Astrocyte (in vitro differentiated cells and primary cell): Measurements from ENCODE around the gene UCN3.

Source experiments
- EZH2 ChIP-seq: IDR thresholded peaks from 2 replicates; pipeline ENCODE4 v1.6.1; 2012; ENCODE audit warnings: mild to moderate bottlenecking, low read length, inconsistent platforms; ENCODE audit not compliant: insufficient read depth
- TF ChIP-seq, protein P1 (sequence below): IDR thresholded peaks from 2 replicates; pipeline ENCODE4 v1.5.1; 2011; ENCODE audit warnings: low read depth, mild to moderate bottlenecking, inconsistent platforms, low read length, moderate library complexity; ENCODE audit not compliant: insufficient read depth

GRCh38 chr10:5319863-5320262, 44.9 kb upstream of the UCN3 start:
- TF ChIP-seq, protein P1, sequence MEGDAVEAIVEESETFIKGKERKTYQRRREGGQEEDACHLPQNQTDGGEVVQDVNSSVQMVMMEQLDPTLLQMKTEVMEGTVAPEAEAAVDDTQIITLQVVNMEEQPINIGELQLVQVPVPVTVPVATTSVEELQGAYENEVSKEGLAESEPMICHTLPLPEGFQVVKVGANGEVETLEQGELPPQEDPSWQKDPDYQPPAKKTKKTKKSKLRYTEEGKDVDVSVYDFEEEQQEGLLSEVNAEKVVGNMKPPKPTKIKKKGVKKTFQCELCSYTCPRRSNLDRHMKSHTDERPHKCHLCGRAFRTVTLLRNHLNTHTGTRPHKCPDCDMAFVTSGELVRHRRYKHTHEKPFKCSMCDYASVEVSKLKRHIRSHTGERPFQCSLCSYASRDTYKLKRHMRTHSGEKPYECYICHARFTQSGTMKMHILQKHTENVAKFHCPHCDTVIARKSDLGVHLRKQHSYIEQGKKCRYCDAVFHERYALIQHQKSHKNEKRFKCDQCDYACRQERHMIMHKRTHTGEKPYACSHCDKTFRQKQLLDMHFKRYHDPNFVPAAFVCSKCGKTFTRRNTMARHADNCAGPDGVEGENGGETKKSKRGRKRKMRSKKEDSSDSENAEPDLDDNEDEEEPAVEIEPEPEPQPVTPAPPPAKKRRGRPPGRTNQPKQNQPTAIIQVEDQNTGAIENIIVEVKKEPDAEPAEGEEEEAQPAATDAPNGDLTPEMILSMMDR, result no peak
- no peak for TF ChIP-seq EZH2
